ENCODE data around the gene ANO3. TPM values are rescaled to one million over a fixed set of nuclear protein-coding genes. Genes with fewer than 3 reads are reported as not detected.

Gene ANO3
- polyA plus RNA-seq, 3 donors: not detected

- H3K36me3 Mint-ChIP-seq: no peaks in the 10 kb centered on the region
- Histone ChIP-seq H3K4me1 (ENCODE audit: control insufficient read depth in 1 of 2, insufficient read depth in 2 of 2, low read length in 2 of 2) (no peaks in the 10 kb centered on the region), H3K79me2 (ENCODE audit: insufficient read depth, low read length) (no peaks in the 10 kb centered on the region), H3K4me3 (replicated peaks in 1 of 3; ENCODE audit: low read depth in 2 of 3, low read length in 3 of 3) (no peak overlapping the region), H3K9ac (ENCODE audit: insufficient read depth, low read length, poor library complexity, severe bottlenecking) (no peak overlapping the region), H3K36me3 (replicated peaks in 1 of 2; ENCODE audit: control insufficient read depth in 1 of 2, insufficient read depth in 2 of 2, low read length in 2 of 2) (no peaks in the 10 kb centered on the region), H2AFZ (ENCODE audit: insufficient read depth, low read depth, low read length, poor library complexity, severe bottlenecking) (no peak overlapping the region), H4K20me1 (ENCODE audit: insufficient read depth, low read length) (no peaks in the 10 kb centered on the region), H3K4me2 (replicated peaks; ENCODE audit: extremely low read depth, low read length, poor library complexity, severe bottlenecking) (no peak overlapping the region), H3K27ac (ENCODE audit: low read depth in 1 of 2, low read length in 2 of 2) (no peak overlapping the region), H3K9me3 (replicated peaks in 1 of 2; ENCODE audit: control insufficient read depth in 1 of 2, insufficient read depth in 1 of 2, low read length in 2 of 2) (no peaks in the 10 kb centered on the region), H3K27me3 (ENCODE audit: control insufficient read depth in 2 of 2, insufficient read depth in 2 of 2, low read length in 2 of 2) (no peaks in the 10 kb centered on the region)
- H3K9me3 Mint-ChIP-seq: peaks cover 0 to 4% (median 0%) of the 10 kb centered on the region in 7 donors
- TF ChIP-seq CTCF (IDR thresholded peaks at IDR 0.05): no peak
- peaks cover 4% of the 10 kb centered on the region for H3K4me1 Mint-ChIP-seq
- DNase-seq: no peak
- intact Hi-C loops (cut with micrococcal nuclease): no loop called here
- no peak overlapping the region for H3K27ac Mint-ChIP-seq
- WGBS (ENCODE audit: insufficient coverage): 38% methylated on average over 1 of the region's 2 CpGs
- no peak overlapping the region for H3K4me3 Mint-ChIP-seq
- H3K27me3 Mint-ChIP-seq (ENCODE audit: low read depth in 3 of 3): peaks cover 0 to 4% (median 2%) of the 10 kb centered on the region in 3 donors
Measured at GRCh38 chr11:26319906-26320305, 12.0 kb upstream of the ANO3 start.

- Histone ChIP-seq H3K4me3 (replicated peaks in 1 of 3; ENCODE audit: low read depth in 2 of 3, low read length in 3 of 3) (no peak overlapping the region), H3K27me3 (ENCODE audit: control insufficient read depth in 2 of 2, insufficient read depth in 2 of 2, low read length in 2 of 2) (no peaks in the 10 kb centered on the region), H3K79me2 (ENCODE audit: insufficient read depth, low read length) (no peaks in the 10 kb centered on the region), H3K9ac (ENCODE audit: insufficient read depth, low read length, poor library complexity, severe bottlenecking) (no peak overlapping the region), H2AFZ (ENCODE audit: insufficient read depth, low read depth, low read length, poor library complexity, severe bottlenecking) (no peak overlapping the region), H3K9me3 (replicated peaks in 1 of 2; ENCODE audit: control insufficient read depth in 1 of 2, insufficient read depth in 1 of 2, low read length in 2 of 2) (no peaks in the 10 kb centered on the region), H3K4me2 (replicated peaks; ENCODE audit: extremely low read depth, low read length, poor library complexity, severe bottlenecking) (no peak overlapping the region), H3K36me3 (replicated peaks in 1 of 2; ENCODE audit: control insufficient read depth in 1 of 2, insufficient read depth in 2 of 2, low read length in 2 of 2) (no peaks in the 10 kb centered on the region), H3K27ac (ENCODE audit: low read depth in 1 of 2, low read length in 2 of 2) (no peak overlapping the region), H4K20me1 (ENCODE audit: insufficient read depth, low read length) (no peaks in the 10 kb centered on the region), H3K4me1 (ENCODE audit: control insufficient read depth in 1 of 2, insufficient read depth in 2 of 2, low read length in 2 of 2) (no peaks in the 10 kb centered on the region)
- DNase-seq: no peak
- Mint-ChIP-seq H3K4me1 (no peaks in the 10 kb centered on the region), H3K9me3 (peaks cover 0 to 4% (median 0%) of the 10 kb centered on the region in 7 donors), H3K4me3 (no peak overlapping the region), H3K36me3 (no peaks in the 10 kb centered on the region), H3K27me3 (ENCODE audit: low read depth in 3 of 3) (peaks cover 0 to 4% (median 2%) of the 10 kb centered on the region in 3 donors), H3K27ac (no peak overlapping the region)
- TF ChIP-seq CTCF (IDR thresholded peaks at IDR 0.05): no peak
- intact Hi-C loops (cut with micrococcal nuclease): no loop called here
Measured at GRCh38 chr11:26321516-26321915, 10.4 kb upstream of the ANO3 start.
